ENCODE measurements around the gene GHRH. TPM values are rescaled to one million over a fixed set of nuclear protein-coding genes. Genes with fewer than 3 reads are reported as not detected.

The GHRH gene, protein sequence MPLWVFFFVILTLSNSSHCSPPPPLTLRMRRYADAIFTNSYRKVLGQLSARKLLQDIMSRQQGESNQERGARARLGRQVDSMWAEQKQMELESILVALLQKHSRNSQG
- total RNA-seq: not detected
- polyA plus RNA-seq (ENCODE audit: insufficient read depth in 1 of 8, insufficient read length in 8 of 8, low replicate concordance in 1 of 8): not detected
- long read RNA-seq, donor 1: 0 reads
- long read RNA-seq, donor 2: 0 reads
- long read RNA-seq, donor 3: 0 reads
- long read RNA-seq, donor 4: 0 reads
- long read RNA-seq, donor 5: 0 reads
- long read RNA-seq, donor 6: 0 reads
- long read RNA-seq, donor 7: 0 reads
- long read RNA-seq, donor 8: 0 reads
- long read RNA-seq, donor 9: 0 reads
- long read RNA-seq, donor 10: 0 reads
- long read RNA-seq, donor 11: 0 reads

DNA sequence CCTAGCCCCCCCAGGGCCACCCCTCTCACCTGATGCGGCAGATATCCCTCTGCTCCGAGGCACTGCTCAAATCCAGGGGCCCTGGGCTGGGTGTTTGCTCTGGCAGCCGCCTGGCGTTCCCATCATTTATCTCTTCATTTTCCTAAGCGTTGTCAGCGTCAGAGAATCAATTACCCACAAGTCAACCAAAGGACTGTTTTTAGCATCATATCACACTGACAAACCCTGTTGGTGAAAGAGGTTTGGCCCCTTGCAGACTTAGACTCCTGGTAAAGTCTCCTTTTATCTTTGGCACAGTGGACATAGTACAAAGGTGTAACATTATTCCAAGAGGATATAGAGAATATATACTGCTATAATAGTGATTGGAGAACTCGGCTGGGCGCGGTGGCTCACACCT lies at the start of gene GHRH:
Gene GHRH (minus strand): TSS at position 101 of the 400 bp plus-strand sequence. CDS start 4,925 bp downstream, outside the sequence.
- peaks cover 15% of the 10 kb centered on the region for H3K27me3 ChIP-seq (ENCODE audit: control insufficient read depth, insufficient read depth, low read length)
- no peak for DNase-seq
- H3K27ac ChIP-seq (ENCODE audit: low read length): no peak within 1 kb of the TSS
- no peaks in the 10 kb centered on the region for H3K4me1 ChIP-seq (ENCODE audit: control insufficient read depth, insufficient read depth, low read length)
- no peak within 1 kb of the TSS for H3K4me3 ChIP-seq (ENCODE audit: low read length)
- H3K9me3 ChIP-seq (replicated peaks; ENCODE audit: control insufficient read depth, low read depth, low read length): no peaks in the 10 kb centered on the region
- WGBS (ENCODE audit: insufficient coverage): 81% methylated on average over 7 of the region's 9 CpGs
- H3K36me3 ChIP-seq (ENCODE audit: control insufficient read depth, insufficient read depth, low read length): no peaks in the 10 kb centered on the region

DNA sequence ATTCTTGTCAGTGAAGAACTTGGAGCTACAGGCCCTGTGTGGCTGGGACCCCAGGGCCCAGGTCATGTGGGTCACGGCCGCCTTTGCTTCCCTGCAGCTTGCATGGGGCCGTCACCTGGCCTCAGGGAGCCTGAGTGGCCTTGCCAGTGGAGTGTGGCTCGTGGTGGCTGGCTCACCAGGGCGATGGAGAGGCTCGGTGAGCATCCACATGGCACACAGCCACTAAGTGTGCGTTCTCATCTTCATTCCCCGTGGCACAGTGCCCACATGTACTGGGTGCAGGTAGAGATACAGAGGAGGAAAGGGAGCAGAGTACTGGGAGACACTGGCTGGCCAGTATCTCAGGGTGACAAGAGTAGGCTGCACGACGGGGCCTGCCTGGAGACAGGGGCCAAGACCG lies 49.3 kb upstream of the GHRH start:
- Histone ChIP-seq H3K9me3 (replicated peaks; ENCODE audit: control insufficient read depth, low read depth, low read length) (no peaks in the 10 kb centered on the region), H3K27ac (ENCODE audit: low read length) (no peak overlapping the region), H3K27me3 (ENCODE audit: control insufficient read depth, insufficient read depth, low read length) (no peaks in the 10 kb centered on the region), H3K36me3 (ENCODE audit: control insufficient read depth, insufficient read depth, low read length) (peaks cover 51% of the 10 kb centered on the region), H3K4me1 (ENCODE audit: control insufficient read depth, insufficient read depth, low read length) (peaks cover 31% of the 10 kb centered on the region), H3K4me3 (ENCODE audit: low read length) (no peak overlapping the region)
- no peak for DNase-seq
- WGBS (ENCODE audit: insufficient coverage): 88% methylated on average over 11 of the region's 11 CpGs

DNA sequence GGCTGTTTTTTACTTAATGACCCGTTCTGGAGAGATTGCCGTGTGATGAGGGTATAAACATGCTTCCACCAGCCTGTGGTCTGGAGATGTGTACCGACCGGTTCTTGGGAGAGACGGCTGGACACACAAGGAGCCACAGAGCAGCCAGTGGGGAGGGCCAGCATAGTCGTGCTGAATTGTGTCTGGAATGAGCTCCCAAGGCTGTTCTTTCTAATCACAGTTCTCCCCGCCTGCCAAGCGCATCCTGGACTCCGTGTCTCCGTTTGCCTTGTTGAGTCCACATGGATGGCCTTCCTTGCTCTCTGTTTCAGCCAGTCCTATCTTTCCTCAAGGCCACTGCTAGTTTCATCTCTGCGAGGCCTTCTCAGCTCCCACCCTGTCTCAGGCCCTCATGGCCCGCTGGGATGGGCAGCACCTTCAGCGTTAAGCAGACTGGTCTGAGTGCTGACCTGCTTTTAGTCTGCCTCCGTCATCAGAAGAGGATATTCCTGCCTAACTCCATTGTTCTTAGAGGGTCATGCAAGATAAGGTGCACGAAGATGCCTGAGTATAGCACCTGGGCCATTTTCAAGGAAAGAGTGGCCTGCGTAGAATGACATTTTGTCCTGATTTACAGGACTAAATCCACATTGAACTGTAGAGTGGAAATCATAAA lies 48.4 kb upstream of the GHRH start:
- Histone ChIP-seq H3K36me3 (ENCODE audit: control insufficient read depth, insufficient read depth, low read length) (peaks cover 42% of the 10 kb centered on the region), H3K27ac (ENCODE audit: low read length) (no peak overlapping the region), H3K4me3 (ENCODE audit: low read length) (no peak overlapping the region), H3K4me1 (ENCODE audit: control insufficient read depth, insufficient read depth, low read length) (peaks cover 22% of the 10 kb centered on the region), H3K27me3 (ENCODE audit: control insufficient read depth, insufficient read depth, low read length) (no peaks in the 10 kb centered on the region), H3K9me3 (replicated peaks; ENCODE audit: control insufficient read depth, low read depth, low read length) (no peaks in the 10 kb centered on the region)
- DNase-seq: no peak
- WGBS (ENCODE audit: insufficient coverage): 56% methylated on average over 15 of the region's 16 CpGs

DNA sequence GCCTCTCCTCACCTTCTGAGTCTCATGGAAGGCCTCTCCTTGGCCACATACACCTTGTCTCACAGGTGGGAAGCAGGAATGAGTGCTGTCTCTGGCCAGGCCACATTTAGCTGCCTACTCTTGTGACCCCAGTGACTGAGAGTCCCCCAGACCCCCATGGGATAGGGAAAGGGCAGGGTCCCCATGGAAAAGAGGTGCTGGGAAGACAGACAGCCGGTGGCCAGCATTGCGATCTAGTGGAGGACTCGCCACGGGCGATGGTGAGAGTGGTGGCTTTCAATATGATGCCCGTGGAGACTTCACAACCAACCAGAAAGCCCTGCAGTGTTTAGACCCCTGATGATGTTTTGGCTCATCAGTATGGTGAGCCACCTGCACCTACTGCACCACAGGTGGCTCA lies 47.7 kb upstream of the GHRH start:
- H3K9me3 ChIP-seq (replicated peaks; ENCODE audit: control insufficient read depth, low read depth, low read length): no peaks in the 10 kb centered on the region
- H3K36me3 ChIP-seq (ENCODE audit: control insufficient read depth, insufficient read depth, low read length): peaks cover 40% of the 10 kb centered on the region
- no peak overlapping the region for H3K4me3 ChIP-seq (ENCODE audit: low read length)
- 97% methylated on average over 6 of the region's 6 CpGs for WGBS (ENCODE audit: insufficient coverage)
- H3K4me1 ChIP-seq (ENCODE audit: control insufficient read depth, insufficient read depth, low read length): peaks cover 15% of the 10 kb centered on the region
- H3K27ac ChIP-seq (ENCODE audit: low read length): no peak overlapping the region
- no peaks in the 10 kb centered on the region for H3K27me3 ChIP-seq (ENCODE audit: control insufficient read depth, insufficient read depth, low read length)
- DNase-seq: no peak

DNA sequence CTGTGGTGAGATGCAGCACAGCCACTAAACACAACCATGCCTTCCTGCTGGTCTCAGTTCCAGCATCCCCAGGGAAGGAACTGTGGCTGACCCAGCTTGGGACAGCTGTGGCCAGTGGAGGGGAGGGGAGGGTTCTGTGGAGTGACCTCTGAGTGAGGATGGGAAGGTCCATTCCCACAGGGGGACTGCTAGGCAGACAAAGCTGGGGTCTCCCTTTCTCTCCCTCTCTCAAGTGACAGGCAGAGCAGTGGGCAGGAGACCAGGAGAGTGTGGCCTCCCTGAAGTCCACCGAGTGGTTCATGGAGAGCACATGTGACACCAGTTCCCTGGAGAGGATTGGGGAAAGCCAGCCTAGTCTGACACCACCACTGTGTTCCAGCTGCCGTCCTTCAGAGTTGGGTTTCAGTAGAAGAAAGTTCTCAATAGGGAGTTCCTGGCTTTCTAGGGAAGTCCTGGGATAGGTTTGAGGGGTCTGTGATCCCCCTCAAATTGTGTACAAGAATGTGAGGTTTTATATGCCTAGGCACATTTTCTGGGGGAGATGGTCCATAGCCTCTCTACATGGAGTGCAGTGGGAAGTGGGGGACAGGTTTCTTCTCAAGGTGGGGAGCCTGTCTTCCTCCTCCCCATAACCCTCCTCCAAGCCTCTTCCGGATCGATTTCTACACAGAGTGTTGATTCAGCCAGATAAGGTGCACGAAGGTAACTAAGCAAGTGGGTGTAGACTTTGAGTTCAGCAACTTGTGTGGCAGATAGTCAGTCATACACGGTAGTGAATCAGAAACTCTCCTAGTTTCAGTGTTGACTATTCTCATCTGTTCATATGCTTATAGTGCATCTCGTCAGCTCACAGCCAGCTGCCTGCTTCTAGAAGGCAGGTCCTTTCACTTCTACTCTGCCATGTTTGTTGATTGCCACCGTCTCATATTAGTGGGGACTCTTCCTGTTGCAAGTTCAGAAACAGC lies 46.8 kb upstream of the GHRH start:
- H3K4me1 ChIP-seq (ENCODE audit: control insufficient read depth, insufficient read depth, low read length): peaks cover 8% of the 10 kb centered on the region
- peaks cover 45% of the 10 kb centered on the region for H3K36me3 ChIP-seq (ENCODE audit: control insufficient read depth, insufficient read depth, low read length)
- H3K27me3 ChIP-seq (ENCODE audit: control insufficient read depth, insufficient read depth, low read length): no peaks in the 10 kb centered on the region
- H3K9me3 ChIP-seq (replicated peaks; ENCODE audit: control insufficient read depth, low read depth, low read length): no peaks in the 10 kb centered on the region
- no peak overlapping the region for H3K4me3 ChIP-seq (ENCODE audit: low read length)
- WGBS (ENCODE audit: insufficient coverage): 78% methylated on average over 5 of the region's 8 CpGs
- DNase-seq: no peak
- H3K27ac ChIP-seq (ENCODE audit: low read length): peak overlapping the region; percentile 14

DNA sequence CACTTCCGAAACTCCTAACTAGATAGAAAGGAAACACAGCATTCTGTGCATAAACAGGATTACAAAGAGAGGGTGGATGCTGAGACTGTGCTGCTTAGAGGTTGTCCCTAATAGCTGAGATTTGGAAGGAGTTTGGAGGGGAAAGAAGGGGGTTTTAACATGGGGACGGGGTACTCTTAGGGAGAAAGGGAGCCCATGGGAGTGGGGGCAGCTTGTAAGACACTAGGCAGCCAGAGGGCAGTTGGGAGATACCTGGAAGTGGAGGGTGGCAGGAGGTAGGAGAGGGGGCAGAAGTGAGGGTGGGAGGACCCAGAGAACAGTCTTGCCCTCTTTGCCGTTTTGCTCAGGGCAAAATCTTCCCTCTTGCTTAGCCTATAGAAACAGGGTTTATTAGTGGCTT lies 44.2 kb upstream of the GHRH start:
- Histone ChIP-seq H3K4me1 (ENCODE audit: control insufficient read depth, insufficient read depth, low read length) (peaks cover 5% of the 10 kb centered on the region), H3K4me3 (ENCODE audit: low read length) (no peak overlapping the region), H3K27ac (ENCODE audit: low read length) (no peak overlapping the region), H3K9me3 (replicated peaks; ENCODE audit: control insufficient read depth, low read depth, low read length) (no peaks in the 10 kb centered on the region), H3K27me3 (ENCODE audit: control insufficient read depth, insufficient read depth, low read length) (no peaks in the 10 kb centered on the region), H3K36me3 (ENCODE audit: control insufficient read depth, insufficient read depth, low read length) (peaks cover 60% of the 10 kb centered on the region)
- WGBS (ENCODE audit: insufficient coverage): 51% methylated on average over 2 of the region's 3 CpGs
- DNase-seq: no peak

DNA sequence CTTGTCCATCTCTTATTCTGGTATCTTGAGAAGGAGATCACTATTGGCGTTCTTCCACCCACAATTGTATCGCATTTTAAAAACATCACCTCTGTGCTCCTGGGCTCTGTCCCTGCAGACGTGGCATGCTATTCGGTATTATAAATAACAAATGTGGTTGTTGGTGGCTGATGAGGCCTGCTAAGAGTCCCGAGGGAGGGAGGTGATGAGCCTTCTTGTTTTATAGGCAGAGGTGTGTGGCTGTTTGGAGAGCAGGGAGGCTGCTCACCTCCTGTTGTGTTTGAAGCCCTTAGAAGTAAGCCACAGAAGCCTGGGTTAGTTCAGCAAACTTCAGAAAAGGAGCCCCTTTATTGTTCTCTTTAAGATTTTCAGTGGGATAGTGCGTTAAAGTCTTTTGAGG lies 43.5 kb upstream of the GHRH start:
- no peaks in the 10 kb centered on the region for H3K9me3 ChIP-seq (replicated peaks; ENCODE audit: control insufficient read depth, low read depth, low read length)
- 13% methylated on average over 1 of the region's 6 CpGs for WGBS (ENCODE audit: insufficient coverage)
- peaks cover 56% of the 10 kb centered on the region for H3K36me3 ChIP-seq (ENCODE audit: control insufficient read depth, insufficient read depth, low read length)
- no peak overlapping the region for H3K4me3 ChIP-seq (ENCODE audit: low read length)
- no peaks in the 10 kb centered on the region for H3K27me3 ChIP-seq (ENCODE audit: control insufficient read depth, insufficient read depth, low read length)
- H3K27ac ChIP-seq (ENCODE audit: low read length): no peak overlapping the region
- DNase-seq: no peak
- peaks cover 5% of the 10 kb centered on the region for H3K4me1 ChIP-seq (ENCODE audit: control insufficient read depth, insufficient read depth, low read length)

DNA sequence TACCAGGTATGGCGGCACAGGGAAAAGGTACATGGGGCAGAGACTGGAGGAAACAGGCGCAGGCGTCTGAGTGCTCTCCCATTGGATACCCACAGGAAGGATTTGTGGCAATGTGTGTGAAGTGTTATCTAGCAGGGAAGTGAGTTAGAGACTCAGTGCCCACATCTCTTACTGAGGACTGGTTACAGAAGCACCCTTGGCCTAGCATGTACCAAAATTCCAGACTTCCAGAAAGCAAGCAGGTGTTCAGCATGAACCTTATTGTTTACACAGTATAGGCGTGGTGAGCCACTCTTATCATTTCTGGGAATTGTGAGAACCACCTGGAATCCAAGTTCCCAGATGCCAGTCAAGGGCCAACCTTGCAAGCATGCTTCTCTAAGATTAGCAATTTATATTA lies 42.0 kb upstream of the GHRH start:
- peaks cover 60% of the 10 kb centered on the region for H3K36me3 ChIP-seq (ENCODE audit: control insufficient read depth, insufficient read depth, low read length)
- 88% methylated on average over 2 of the region's 4 CpGs for WGBS (ENCODE audit: insufficient coverage)
- H3K4me1 ChIP-seq (ENCODE audit: control insufficient read depth, insufficient read depth, low read length): peaks cover 5% of the 10 kb centered on the region
- DNase-seq: no peak
- no peaks in the 10 kb centered on the region for H3K27me3 ChIP-seq (ENCODE audit: control insufficient read depth, insufficient read depth, low read length)
- no peak overlapping the region for H3K4me3 ChIP-seq (ENCODE audit: low read length)
- H3K9me3 ChIP-seq (replicated peaks; ENCODE audit: control insufficient read depth, low read depth, low read length): no peaks in the 10 kb centered on the region
- no peak overlapping the region for H3K27ac ChIP-seq (ENCODE audit: low read length)

DNA sequence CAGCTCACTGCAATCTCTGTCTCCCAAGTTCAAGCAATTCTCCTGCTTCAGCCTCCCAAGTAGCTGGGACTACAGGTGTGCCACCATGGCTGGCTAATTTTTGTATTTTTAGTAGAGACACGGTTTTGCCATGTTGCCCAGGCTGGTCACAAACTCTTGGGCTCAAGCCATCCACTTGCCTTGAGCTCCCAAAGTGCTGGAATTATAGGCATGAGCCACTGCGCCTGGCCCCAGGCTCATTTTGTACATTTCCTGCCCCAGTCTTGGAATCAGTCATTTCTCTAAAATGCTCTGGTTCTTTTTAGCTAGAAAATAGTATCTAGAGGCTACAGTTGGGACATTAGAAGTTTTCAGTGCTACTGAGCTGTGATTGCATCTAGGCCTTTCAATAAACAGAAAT lies 41.4 kb upstream of the GHRH start:
- no peak overlapping the region for H3K27ac ChIP-seq (ENCODE audit: low read length)
- peaks cover 58% of the 10 kb centered on the region for H3K36me3 ChIP-seq (ENCODE audit: control insufficient read depth, insufficient read depth, low read length)
- DNase-seq: no peak
- H3K9me3 ChIP-seq (replicated peaks; ENCODE audit: control insufficient read depth, low read depth, low read length): no peaks in the 10 kb centered on the region
- WGBS (ENCODE audit: insufficient coverage): 80% methylated on average over 1 of the region's 2 CpGs
- H3K27me3 ChIP-seq (ENCODE audit: control insufficient read depth, insufficient read depth, low read length): no peaks in the 10 kb centered on the region
- no peak overlapping the region for H3K4me3 ChIP-seq (ENCODE audit: low read length)
- peaks cover 3% of the 10 kb centered on the region for H3K4me1 ChIP-seq (ENCODE audit: control insufficient read depth, insufficient read depth, low read length)

DNA sequence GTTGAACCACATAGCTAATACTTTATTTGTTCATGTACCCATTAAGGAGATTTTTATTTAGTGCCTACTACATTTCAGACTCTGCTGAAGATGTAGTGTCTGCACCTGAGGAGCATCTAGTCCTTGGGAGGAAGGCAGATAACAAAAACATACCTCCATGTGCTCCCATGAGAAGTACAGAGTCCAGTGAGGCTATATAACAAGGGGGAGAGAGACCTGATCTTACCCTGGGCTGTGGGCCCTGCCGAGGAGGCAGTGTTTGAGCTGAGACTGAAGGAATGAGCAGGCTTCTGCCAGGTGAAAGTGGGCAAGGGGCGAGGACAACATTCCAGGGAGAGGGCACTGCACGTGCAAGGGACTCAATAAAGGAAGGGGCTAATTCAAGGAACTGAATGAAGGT lies 39.9 kb upstream of the GHRH start:
- H3K36me3 ChIP-seq (ENCODE audit: control insufficient read depth, insufficient read depth, low read length): peaks cover 47% of the 10 kb centered on the region
- no peak for DNase-seq
- no peak overlapping the region for H3K27ac ChIP-seq (ENCODE audit: low read length)
- no peaks in the 10 kb centered on the region for H3K27me3 ChIP-seq (ENCODE audit: control insufficient read depth, insufficient read depth, low read length)
- WGBS (ENCODE audit: insufficient coverage): 96% methylated on average over 3 of the region's 3 CpGs
- no peaks in the 10 kb centered on the region for H3K4me1 ChIP-seq (ENCODE audit: control insufficient read depth, insufficient read depth, low read length)
- H3K9me3 ChIP-seq (replicated peaks; ENCODE audit: control insufficient read depth, low read depth, low read length): no peaks in the 10 kb centered on the region
- no peak overlapping the region for H3K4me3 ChIP-seq (ENCODE audit: low read length)
